SH-SY5Y (cell line): ENCODE measurements around the gene SNX12.

Experiments
- GATA2 ChIP-seq: IDR thresholded peaks from 2 replicates; pipeline ENCODE4 v1.6.1; 2011; ENCODE audit warnings: mild to moderate bottlenecking, low read depth, low read length
- GATA3 ChIP-seq: IDR thresholded peaks from 2 replicates; pipeline ENCODE4 v1.6.1; 2011; ENCODE audit warnings: low read depth, mild to moderate bottlenecking, low read length, moderate library complexity

GRCh38 chrX:71091263-71091662 is 23.1 kb upstream of the SNX12 start:
- TF ChIP-seq GATA2 (no peak), GATA3 (no peak)
